ENCODE measurements around the gene KPNA3. TPM values are rescaled to one million over a fixed set of nuclear protein-coding genes. Genes with fewer than 3 reads are reported as not detected.

Gene KPNA3
- total and polyA plus RNA-seq, 4 donors: 11.6 to 29.9 (median 26.0) TPM

- H3K9me3 ChIP-seq (ENCODE audit: control insufficient read depth, low read length): no peaks in the 10 kb centered on the region
- DNase-seq: no peak
- H3K4me3 ChIP-seq (ENCODE audit: low read length in 2 of 2): no peak overlapping the region
- 95 to 97% methylated on average over 2 of the region's 2 CpGs for WGBS, 2 donors
- no peaks in the 10 kb centered on the region for H3K4me1 ChIP-seq (ENCODE audit: control insufficient read depth in 1 of 2, insufficient read depth in 2 of 2, low read length in 2 of 2)
- H3K27me3 ChIP-seq (ENCODE audit: control insufficient read depth in 1 of 2, insufficient read depth in 2 of 2, low read length in 1 of 2): no peaks in the 10 kb centered on the region
- no peak overlapping the region for H3K27ac ChIP-seq (ENCODE audit: low read depth in 1 of 2, low read length in 2 of 2)
- intact Hi-C loops (cut with DNase I): no loop called here
- ATAC-seq (ENCODE audit: low FRiP score): no peak
- H3K36me3 ChIP-seq (ENCODE audit: control insufficient read depth in 1 of 2, insufficient read depth in 2 of 2, low read length in 1 of 2): no peaks in the 10 kb centered on the region
These were observed 42.6 kb downstream of the KPNA3 start for GRCh38 chr13:49749848-49750247.

DNA sequence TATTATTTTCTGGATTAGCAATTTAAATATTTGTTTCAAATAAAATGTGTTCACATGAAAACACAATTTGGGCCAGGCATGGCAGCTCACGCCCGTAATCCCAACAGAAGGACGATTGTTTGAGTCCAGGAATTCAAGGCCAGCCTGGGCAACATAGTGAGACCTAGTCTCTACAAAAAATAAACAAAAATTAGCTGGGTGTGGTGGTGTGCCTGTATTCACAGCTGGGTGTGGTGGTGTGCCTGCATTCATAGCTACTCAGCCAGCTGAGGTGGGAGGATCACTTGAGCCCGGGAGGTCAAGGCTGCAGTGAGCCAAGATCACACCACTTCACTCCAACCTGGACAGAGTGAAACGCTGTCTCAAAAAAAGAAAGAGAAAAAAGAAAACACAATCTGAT is 46.4 kb downstream of the KPNA3 start:
- Histone ChIP-seq H3K27ac (ENCODE audit: low read depth in 1 of 2, low read length in 2 of 2) (no peak overlapping the region), H3K4me1 (ENCODE audit: control insufficient read depth in 1 of 2, insufficient read depth in 2 of 2, low read length in 2 of 2) (no peaks in the 10 kb centered on the region), H3K36me3 (ENCODE audit: control insufficient read depth in 1 of 2, insufficient read depth in 2 of 2, low read length in 1 of 2) (no peaks in the 10 kb centered on the region), H3K27me3 (ENCODE audit: control insufficient read depth in 1 of 2, insufficient read depth in 2 of 2, low read length in 1 of 2) (no peaks in the 10 kb centered on the region), H3K4me3 (ENCODE audit: low read length in 2 of 2) (no peak overlapping the region), H3K9me3 (ENCODE audit: control insufficient read depth, low read length) (no peaks in the 10 kb centered on the region)
- DNase-seq (no peak), ATAC-seq (ENCODE audit: low FRiP score) (no peak)
- intact Hi-C loops (cut with DNase I): no loop called here
- WGBS, 2 donors: 89 to 92% methylated on average over 5 of the region's 5 CpGs

DNA sequence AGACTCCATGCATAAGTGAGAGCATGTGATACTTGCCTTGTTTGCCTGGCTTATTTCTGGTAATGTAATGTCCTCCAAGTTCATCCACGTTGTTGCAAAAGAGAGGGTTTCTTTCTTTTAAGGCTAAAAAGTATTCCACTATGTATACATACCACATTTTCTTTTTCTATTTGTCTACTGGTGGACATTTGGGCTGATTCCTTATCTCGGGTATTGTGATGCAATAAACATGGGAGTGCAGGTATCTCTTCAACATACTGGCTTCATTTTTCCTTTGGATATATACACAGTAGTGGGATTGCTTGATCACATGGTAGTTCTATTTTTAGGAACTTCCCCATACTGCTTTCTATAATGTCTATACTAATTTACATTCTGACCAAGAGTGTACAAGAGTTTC is 51.6 kb downstream of the KPNA3 start:
- DNase-seq (no peak), ATAC-seq (ENCODE audit: low FRiP score) (no peak)
- Histone ChIP-seq H3K36me3 (ENCODE audit: control insufficient read depth in 1 of 2, insufficient read depth in 2 of 2, low read length in 1 of 2) (no peaks in the 10 kb centered on the region), H3K4me3 (ENCODE audit: low read length in 2 of 2) (no peak overlapping the region), H3K4me1 (ENCODE audit: control insufficient read depth in 1 of 2, insufficient read depth in 2 of 2, low read length in 2 of 2) (no peaks in the 10 kb centered on the region), H3K27me3 (ENCODE audit: control insufficient read depth in 1 of 2, insufficient read depth in 2 of 2, low read length in 1 of 2) (no peaks in the 10 kb centered on the region), H3K27ac (ENCODE audit: low read depth in 1 of 2, low read length in 2 of 2) (no peak overlapping the region), H3K9me3 (ENCODE audit: control insufficient read depth, low read length) (no peaks in the 10 kb centered on the region)
- WGBS, 2 donors: 90% methylated on average over 2 of the region's 2 CpGs
- intact Hi-C loops (cut with DNase I): no loop called here

- WGBS, 2 donors: 93 to 94% methylated on average over 5 of the region's 5 CpGs
- no peaks in the 10 kb centered on the region for H3K9me3 ChIP-seq (ENCODE audit: control insufficient read depth, low read length)
- ATAC-seq (ENCODE audit: low FRiP score): no peak
- no peak overlapping the region for H3K27ac ChIP-seq (ENCODE audit: low read depth in 1 of 2, low read length in 2 of 2)
- DNase-seq: no peak
- H3K36me3 ChIP-seq (ENCODE audit: control insufficient read depth in 1 of 2, insufficient read depth in 2 of 2, low read length in 1 of 2): no peaks in the 10 kb centered on the region
- H3K4me3 ChIP-seq (ENCODE audit: low read length in 2 of 2): no peak overlapping the region
- no peaks in the 10 kb centered on the region for H3K4me1 ChIP-seq (ENCODE audit: control insufficient read depth in 1 of 2, insufficient read depth in 2 of 2, low read length in 2 of 2)
- no peaks in the 10 kb centered on the region for H3K27me3 ChIP-seq (ENCODE audit: control insufficient read depth in 1 of 2, insufficient read depth in 2 of 2, low read length in 1 of 2)
- intact Hi-C loops (cut with DNase I): no loop called here
These were observed 52.8 kb downstream of the KPNA3 start for GRCh38 chr13:49739498-49740187.

DNA sequence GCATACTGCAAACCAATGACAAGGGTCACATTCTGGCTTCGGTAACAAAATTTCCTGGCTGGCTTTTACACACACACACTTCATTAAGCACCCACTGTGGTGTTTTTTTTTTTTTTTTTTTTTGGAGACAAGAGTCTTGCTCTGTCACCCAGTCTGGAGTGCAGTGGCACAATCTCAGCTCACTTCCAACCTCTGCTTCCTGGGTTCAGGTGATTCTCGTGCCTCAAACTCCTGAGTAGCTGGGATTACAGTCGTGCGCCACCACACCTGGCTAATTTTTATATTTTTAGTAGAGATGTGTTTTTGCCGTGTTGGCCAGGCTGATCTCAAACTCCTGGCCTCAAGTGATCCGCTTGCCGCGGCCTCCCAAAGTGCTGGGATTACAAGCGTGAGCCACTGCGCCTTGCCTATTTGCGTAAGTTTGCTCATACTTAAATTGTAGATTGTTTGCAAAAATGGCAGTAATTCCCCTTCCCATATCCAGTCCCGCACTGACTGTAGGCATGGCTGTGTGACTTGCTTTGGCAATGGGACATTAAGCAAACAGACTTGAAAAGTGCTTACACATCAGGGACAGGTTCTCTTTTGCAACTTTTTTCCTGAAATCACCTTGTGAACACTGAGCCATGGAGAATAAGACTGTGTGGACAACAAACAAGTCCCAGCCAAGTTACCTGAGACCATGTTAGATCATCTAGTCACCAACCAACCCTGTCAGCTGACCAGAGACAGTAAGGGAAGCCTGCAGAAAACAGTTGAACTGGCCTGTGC is 59.1 kb downstream of the KPNA3 start:
- no peaks in the 10 kb centered on the region for H3K9me3 ChIP-seq (ENCODE audit: control insufficient read depth, low read length)
- no peaks in the 10 kb centered on the region for H3K4me1 ChIP-seq (ENCODE audit: control insufficient read depth in 1 of 2, insufficient read depth in 2 of 2, low read length in 2 of 2)
- no peak for ATAC-seq (ENCODE audit: low FRiP score)
- no peak overlapping the region for H3K4me3 ChIP-seq (ENCODE audit: low read length in 2 of 2)
- no peak for DNase-seq
- no peaks in the 10 kb centered on the region for H3K27me3 ChIP-seq (ENCODE audit: control insufficient read depth in 1 of 2, insufficient read depth in 2 of 2, low read length in 1 of 2)
- intact Hi-C loops (cut with DNase I): no loop called here
- no peak overlapping the region for H3K27ac ChIP-seq (ENCODE audit: low read depth in 1 of 2, low read length in 2 of 2)
- H3K36me3 ChIP-seq (ENCODE audit: control insufficient read depth in 1 of 2, insufficient read depth in 2 of 2, low read length in 1 of 2): no peaks in the 10 kb centered on the region
- WGBS, 2 donors: 92 to 97% methylated on average over 12 of the region's 12 CpGs

DNA sequence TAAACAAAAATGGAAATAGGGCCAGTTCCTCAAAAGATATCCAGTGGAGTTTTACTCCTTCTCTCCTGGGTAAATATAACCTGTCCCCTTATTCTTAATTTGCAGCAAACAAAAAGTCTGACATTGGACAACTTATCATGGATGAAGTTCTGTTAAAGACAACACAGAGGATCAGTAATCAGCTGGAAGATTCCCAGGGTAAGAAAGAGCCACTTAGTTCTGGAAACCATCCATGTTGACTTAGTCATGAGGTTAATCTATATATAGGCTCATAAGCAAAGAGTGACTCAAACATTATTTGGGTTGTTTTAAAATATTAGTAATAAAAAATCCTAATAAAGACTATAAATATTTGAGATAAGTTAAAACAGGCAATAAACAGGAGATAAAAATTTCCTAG is 60.7 kb downstream of the KPNA3 start:
- Histone ChIP-seq H3K27me3 (ENCODE audit: control insufficient read depth in 1 of 2, insufficient read depth in 2 of 2, low read length in 1 of 2) (no peaks in the 10 kb centered on the region), H3K4me3 (ENCODE audit: low read length in 2 of 2) (no peak overlapping the region), H3K27ac (ENCODE audit: low read depth in 1 of 2, low read length in 2 of 2) (no peak overlapping the region), H3K36me3 (ENCODE audit: control insufficient read depth in 1 of 2, insufficient read depth in 2 of 2, low read length in 1 of 2) (no peaks in the 10 kb centered on the region), H3K4me1 (ENCODE audit: control insufficient read depth in 1 of 2, insufficient read depth in 2 of 2, low read length in 2 of 2) (no peaks in the 10 kb centered on the region), H3K9me3 (ENCODE audit: control insufficient read depth, low read length) (no peaks in the 10 kb centered on the region)
- ATAC-seq (ENCODE audit: low FRiP score) (no peak), DNase-seq (no peak)
- intact Hi-C loops (cut with DNase I): no loop called here

DNA sequence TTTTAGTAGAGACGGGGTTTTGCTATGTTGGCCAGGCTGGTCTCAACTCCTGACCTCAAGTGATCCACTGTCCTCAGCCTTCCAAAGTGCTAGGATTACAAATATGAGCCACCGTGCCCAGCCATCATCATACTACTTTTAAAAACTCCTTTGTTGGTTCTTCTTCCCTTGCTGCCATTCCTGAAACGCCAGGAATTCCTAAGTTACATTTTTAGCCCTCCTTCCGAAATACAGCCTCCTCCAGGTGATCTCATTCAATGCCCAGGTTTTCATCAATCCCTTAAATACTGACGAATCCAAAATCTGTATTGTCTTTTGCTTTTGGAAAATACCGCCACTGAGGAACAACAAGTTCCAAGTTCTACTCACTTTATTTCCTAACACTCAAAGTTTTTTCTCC is 75.9 kb downstream of the KPNA3 start:
- no peaks in the 10 kb centered on the region for H3K36me3 ChIP-seq (ENCODE audit: control insufficient read depth in 1 of 2, insufficient read depth in 2 of 2, low read length in 1 of 2)

DNA sequence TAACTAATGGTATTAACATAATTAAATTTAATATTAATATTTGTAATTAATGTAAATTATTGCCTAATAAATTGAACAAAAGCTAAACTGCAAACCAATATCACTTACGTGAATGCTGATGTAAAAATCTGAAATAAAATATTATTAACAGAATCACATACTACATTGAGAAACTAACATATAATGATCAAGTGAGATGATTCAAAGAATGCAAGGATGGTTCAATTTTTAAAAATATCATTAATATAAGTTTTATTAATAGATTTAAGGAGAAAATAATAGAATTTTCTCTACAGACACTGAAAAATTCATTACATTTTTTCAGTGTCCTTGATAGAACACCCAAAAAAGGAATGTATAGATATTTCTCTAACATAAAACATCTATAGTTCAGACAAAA is 77.7 kb downstream of the KPNA3 start:
- H3K36me3 ChIP-seq (ENCODE audit: control insufficient read depth in 1 of 2, insufficient read depth in 2 of 2, low read length in 1 of 2): no peaks in the 10 kb centered on the region
- 98% methylated on average over 1 of the region's 1 CpG for WGBS, 2 donors

More for the DNA sequence above, 75.9 kb downstream of the KPNA3 start:
- intact Hi-C loops (cut with DNase I): no loop called here
- no peaks in the 10 kb centered on the region for H3K9me3 ChIP-seq (ENCODE audit: control insufficient read depth, low read length)
- H3K4me1 ChIP-seq (ENCODE audit: control insufficient read depth in 1 of 2, insufficient read depth in 2 of 2, low read length in 2 of 2): no peaks in the 10 kb centered on the region
- ATAC-seq (ENCODE audit: low FRiP score): no peak
- no peaks in the 10 kb centered on the region for H3K27me3 ChIP-seq (ENCODE audit: control insufficient read depth in 1 of 2, insufficient read depth in 2 of 2, low read length in 1 of 2)
- no peak overlapping the region for H3K4me3 ChIP-seq (ENCODE audit: low read length in 2 of 2)
- DNase-seq: no peak
- WGBS, 2 donors: 82% methylated on average over 6 of the region's 6 CpGs
- H3K27ac ChIP-seq (ENCODE audit: low read depth in 1 of 2, low read length in 2 of 2): no peak overlapping the region

DNA sequence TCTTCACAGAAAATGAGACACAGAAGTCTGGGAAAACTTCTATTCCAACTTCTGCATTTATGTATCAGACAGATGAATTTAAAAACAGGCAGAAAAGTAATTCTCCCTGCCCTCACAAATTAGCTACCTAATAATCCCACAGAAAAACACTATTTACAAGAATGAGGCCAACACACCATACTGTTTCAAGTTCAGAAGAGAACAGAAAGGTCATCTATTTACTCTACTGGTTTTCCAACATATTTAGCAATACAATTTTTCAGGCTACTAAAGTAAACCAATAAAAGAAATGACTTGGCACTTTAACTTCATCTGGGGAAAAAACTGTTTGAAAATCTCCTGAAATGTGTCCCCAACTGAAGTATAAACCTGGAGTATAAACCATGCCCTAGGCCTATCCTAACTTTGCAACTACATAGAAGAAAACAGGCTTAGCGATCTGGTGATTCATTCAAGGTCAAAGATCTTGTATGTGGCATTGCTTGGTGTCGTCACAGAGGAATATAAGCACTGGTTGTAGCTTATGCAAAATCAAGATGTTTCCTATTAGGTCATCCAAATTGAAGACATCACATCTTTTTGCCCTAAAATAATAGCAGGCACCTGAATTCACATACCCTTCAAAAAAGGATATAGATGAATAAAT is 81.1 kb downstream of the KPNA3 start:
- no peak for DNase-seq
- ATAC-seq (ENCODE audit: low FRiP score): no peak
- Histone ChIP-seq H3K9me3 (ENCODE audit: control insufficient read depth, low read length) (no peaks in the 10 kb centered on the region), H3K4me3 (ENCODE audit: low read length in 2 of 2) (no peak overlapping the region), H3K4me1 (ENCODE audit: control insufficient read depth in 1 of 2, insufficient read depth in 2 of 2, low read length in 2 of 2) (no peaks in the 10 kb centered on the region), H3K27ac (ENCODE audit: low read depth in 1 of 2, low read length in 2 of 2) (no peak overlapping the region), H3K36me3 (ENCODE audit: control insufficient read depth in 1 of 2, insufficient read depth in 2 of 2, low read length in 1 of 2) (no peaks in the 10 kb centered on the region), H3K27me3 (ENCODE audit: control insufficient read depth in 1 of 2, insufficient read depth in 2 of 2, low read length in 1 of 2) (no peaks in the 10 kb centered on the region)
- WGBS, 2 donors: 84 to 93% methylated on average over 2 of the region's 2 CpGs
- intact Hi-C loops (cut with DNase I): no loop called here

More for the DNA sequence above, 77.7 kb downstream of the KPNA3 start:
- DNase-seq (no peak), ATAC-seq (ENCODE audit: low FRiP score) (no peak)
- H3K27me3 ChIP-seq (ENCODE audit: control insufficient read depth in 1 of 2, insufficient read depth in 2 of 2, low read length in 1 of 2): no peaks in the 10 kb centered on the region
- H3K27ac ChIP-seq (ENCODE audit: low read depth in 1 of 2, low read length in 2 of 2): no peak overlapping the region
- H3K9me3 ChIP-seq (ENCODE audit: control insufficient read depth, low read length): no peaks in the 10 kb centered on the region
- intact Hi-C loops (cut with DNase I): no loop called here
- no peak overlapping the region for H3K4me3 ChIP-seq (ENCODE audit: low read length in 2 of 2)
- H3K4me1 ChIP-seq (ENCODE audit: control insufficient read depth in 1 of 2, insufficient read depth in 2 of 2, low read length in 2 of 2): no peaks in the 10 kb centered on the region

Measured in aorta (tissue), 5 donors.